SU-DHL-6 (cell line): ENCODE results near the gene JAK1.

Experiments used
- H2AFZ ChIP-seq: fragments of 200-600 bp; sonication (generic); 2 replicates; pipeline ENCODE4 v1.6.1; 2014; ENCODE audit warnings: low read depth, mild to moderate bottlenecking, moderate library complexity, mixed read lengths, antibody characterized with exemption, low read length; ENCODE audit not compliant: severe bottlenecking
- H3F3A ChIP-seq: fragments of 200-600 bp; shearing (Covaris generic); 2 replicates; pipeline ENCODE4 v1.6.0; 2016; ENCODE audit warnings: antibody characterized with exemption, mild to moderate bottlenecking; ENCODE audit not compliant: insufficient read depth
- H3K27ac ChIP-seq: fragments of 200-600 bp; sonication (generic); 2 replicates; pipeline ENCODE4 v1.5.1; 2016; ENCODE audit warnings: low read depth, mild to moderate bottlenecking, low read length, moderate library complexity, mixed read lengths
- H3K27me3 ChIP-seq: fragments of 200-600 bp; sonication (generic), shearing (Covaris generic); 2 replicates; pipeline ENCODE4 v1.6.0; 2014; ENCODE audit warnings: mild to moderate bottlenecking, low read length
- H3K36me3 ChIP-seq: fragments of 200-600 bp; sonication (generic); 2 replicates; pipeline ENCODE4 v1.6.1; 2014; ENCODE audit warnings: mild to moderate bottlenecking, low read length, mixed read lengths
- H3K4me2 ChIP-seq: fragments of 300-600, 200-600 bp; shearing (Covaris generic), sonication (generic); 2 replicates; pipeline ENCODE4 v1.6.0; 2014; ENCODE audit warnings: low read length, low read depth, mild to moderate bottlenecking; ENCODE audit not compliant: poor library complexity, severe bottlenecking
- H3K4me3 ChIP-seq: fragments of 200-600 bp; sonication (generic); 2 replicates; pipeline ENCODE4 v1.5.1; 2014; ENCODE audit warnings: antibody characterized with exemption, low read length, mild to moderate bottlenecking, mixed read lengths; ENCODE audit not compliant: insufficient read depth, poor library complexity, severe bottlenecking
- H3K79me2 ChIP-seq: fragments of 200-600 bp; sonication (generic); 2 replicates; pipeline ENCODE4 v1.6.1; 2014; ENCODE audit warnings: mild to moderate bottlenecking, low read length, moderate library complexity; ENCODE audit not compliant: insufficient read depth
- H3K9ac ChIP-seq: fragments of 200-600 bp; sonication (generic); 2 replicates; pipeline ENCODE4 v1.7.0; 2014; ENCODE audit warnings: mild to moderate bottlenecking, low read length
- H3K9me2 ChIP-seq: fragments of 200-600 bp; sonication (generic); replicated peaks from 2 replicates; pipeline ENCODE4 v1.6.1; 2014; ENCODE audit warnings: low read length; ENCODE audit not compliant: insufficient read depth
- H3K9me3 ChIP-seq: fragments of 200-600 bp; sonication (generic); 2 replicates; pipeline ENCODE4 v1.6.1; 2014; ENCODE audit warnings: low read length, mixed read lengths; ENCODE audit not compliant: insufficient read depth
- H4K20me1 ChIP-seq: fragments of 200-600 bp; sonication (generic); 2 replicates; pipeline ENCODE4 v1.6.1; 2014; ENCODE audit warnings: low read depth, mild to moderate bottlenecking, antibody characterized with exemption, low read length, moderate library complexity, mixed read lengths
- CTCF ChIP-seq: fragments of 200-600 bp; sonication (generic); IDR thresholded peaks from one replicate; pipeline ENCODE4 v1.5.1; 2017; ENCODE audit warnings: antibody characterized with exemption, mild to moderate bottlenecking, low read length, moderate library complexity; ENCODE audit not compliant: insufficient read depth, poor library complexity, severe bottlenecking
- EZH2phosphoT487 ChIP-seq: fragments of 200-600 bp; sonication (generic), shearing (Covaris generic); conservative IDR thresholded peaks from 2 replicates; pipeline ENCODE4 v1.6.1; 2018; ENCODE audit warnings: mild to moderate bottlenecking, antibody characterized with exemption, low read length, moderate library complexity, mixed read lengths

JAK1 gene

GRCh38 chr1:64912191-64912590 lies 54.2 kb downstream of the JAK1 start:
- Histone ChIP-seq H3K27ac (no peak overlapping the region), H2AFZ (no peak overlapping the region), H3F3A (no peaks in the 10 kb centered on the region), H4K20me1 (peaks cover 29% of the 10 kb centered on the region), H3K79me2 (peaks cover 10% of the 10 kb centered on the region; the same call in 1 of the 2 replicates), H3K27me3 (no peaks in the 10 kb centered on the region), H3K4me3 (no peak overlapping the region), H3K36me3 (no peaks in the 10 kb centered on the region), H3K9ac (no peak overlapping the region), H3K9me3 (no peaks in the 10 kb centered on the region), H3K9me2 (no peaks in the 10 kb centered on the region), H3K4me2 (no peak overlapping the region)
- no peak for TF ChIP-seq EZH2phosphoT487
- TF ChIP-seq CTCF = no peak

GRCh38 chr1:64911326-64911725 lies 55.0 kb downstream of the JAK1 start:
- Histone ChIP-seq H3K9me3 (no peaks in the 10 kb centered on the region), H3K27ac (no peak overlapping the region), H3K36me3 (no peaks in the 10 kb centered on the region), H3K79me2 (peaks cover 10% of the 10 kb centered on the region; the same call in 1 of the 2 replicates), H3F3A (no peaks in the 10 kb centered on the region), H2AFZ (no peak overlapping the region), H4K20me1 (peaks cover 33% of the 10 kb centered on the region), H3K9me2 (no peaks in the 10 kb centered on the region), H3K27me3 (no peaks in the 10 kb centered on the region), H3K4me3 (no peak overlapping the region), H3K4me2 (no peak overlapping the region), H3K9ac (no peak overlapping the region)
- TF ChIP-seq EZH2phosphoT487 = no peak
- TF ChIP-seq CTCF = no peak

GRCh38 chr1:64909031-64909430 lies 57.3 kb downstream of the JAK1 start:
- no peaks in the 10 kb centered on the region for H3K9me3 ChIP-seq
- H3K4me3 ChIP-seq = no peak overlapping the region
- no peak overlapping the region for H2AFZ ChIP-seq
- no peak overlapping the region for H3K4me2 ChIP-seq
- no peaks in the 10 kb centered on the region for H3K27me3 ChIP-seq
- H3K27ac ChIP-seq = no peak overlapping the region
- TF ChIP-seq EZH2phosphoT487 (no peak), CTCF (no peak)
- H3K79me2 ChIP-seq = peaks cover 10% of the 10 kb centered on the region; the same call in 1 of the 2 replicates
- H3F3A ChIP-seq = no peaks in the 10 kb centered on the region
- no peak overlapping the region for H3K9ac ChIP-seq
- H3K9me2 ChIP-seq = no peaks in the 10 kb centered on the region
- H4K20me1 ChIP-seq = peaks cover 35% of the 10 kb centered on the region
- no peaks in the 10 kb centered on the region for H3K36me3 ChIP-seq

GRCh38 chr1:64908575-64908974 lies 57.8 kb downstream of the JAK1 start:
- H3F3A ChIP-seq = no peaks in the 10 kb centered on the region
- no peaks in the 10 kb centered on the region for H3K9me3 ChIP-seq
- no peak overlapping the region for H3K4me3 ChIP-seq
- H3K79me2 ChIP-seq = peaks cover 10% of the 10 kb centered on the region; the same call in 1 of the 2 replicates
- H3K9me2 ChIP-seq = no peaks in the 10 kb centered on the region
- no peaks in the 10 kb centered on the region for H3K36me3 ChIP-seq
- no peak overlapping the region for H3K27ac ChIP-seq
- peaks cover 39% of the 10 kb centered on the region for H4K20me1 ChIP-seq
- no peak for TF ChIP-seq EZH2phosphoT487
- TF ChIP-seq CTCF = no peak
- no peaks in the 10 kb centered on the region for H3K27me3 ChIP-seq
- H2AFZ ChIP-seq = no peak overlapping the region
- no peak overlapping the region for H3K4me2 ChIP-seq
- no peak overlapping the region for H3K9ac ChIP-seq
